ENCODE data around the gene TRIM63.

TRIM63 gene

DNA sequence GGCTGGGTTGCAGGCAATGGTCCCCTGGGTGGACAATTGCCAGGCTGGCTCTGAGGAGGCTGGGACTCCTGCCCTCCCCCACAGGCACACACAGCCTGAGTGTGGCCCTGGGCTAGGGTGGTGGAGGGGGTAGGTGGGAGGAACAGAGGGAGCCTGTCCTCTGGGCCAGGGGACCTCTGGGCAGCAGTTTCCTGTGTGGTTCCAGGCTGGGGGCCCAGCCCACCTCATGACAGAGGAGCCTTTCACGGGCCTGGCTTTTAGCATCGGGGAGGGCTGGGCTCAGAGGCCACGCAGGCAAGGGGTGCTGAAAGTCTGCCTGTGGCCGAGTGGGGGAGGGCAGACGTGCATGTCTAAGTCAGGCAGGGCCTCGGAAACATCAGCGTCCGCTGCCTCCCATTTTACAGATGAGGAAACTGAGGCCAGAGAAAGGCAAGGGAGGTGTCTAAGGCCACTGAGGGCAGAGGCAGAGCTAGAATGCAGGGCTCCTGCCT lies 38.9 kb downstream of the TRIM63 start:
- H3K4me3 Mint-ChIP-seq, result no peak overlapping the region
- no peaks in the 10 kb centered on the region for H3K9me3 Mint-ChIP-seq
- peak overlapping the region; percentile 75 for H3K27ac Mint-ChIP-seq
- H3K27me3 Mint-ChIP-seq, result peaks cover 34% of the 10 kb centered on the region
- no peaks in the 10 kb centered on the region for H3K36me3 Mint-ChIP-seq (ENCODE audit: low read depth)
- peaks cover 49% of the 10 kb centered on the region for H3K4me1 Mint-ChIP-seq (ENCODE audit: low read depth)
- intact Hi-C loops (cut with micrococcal nuclease), result no loop called here

DNA sequence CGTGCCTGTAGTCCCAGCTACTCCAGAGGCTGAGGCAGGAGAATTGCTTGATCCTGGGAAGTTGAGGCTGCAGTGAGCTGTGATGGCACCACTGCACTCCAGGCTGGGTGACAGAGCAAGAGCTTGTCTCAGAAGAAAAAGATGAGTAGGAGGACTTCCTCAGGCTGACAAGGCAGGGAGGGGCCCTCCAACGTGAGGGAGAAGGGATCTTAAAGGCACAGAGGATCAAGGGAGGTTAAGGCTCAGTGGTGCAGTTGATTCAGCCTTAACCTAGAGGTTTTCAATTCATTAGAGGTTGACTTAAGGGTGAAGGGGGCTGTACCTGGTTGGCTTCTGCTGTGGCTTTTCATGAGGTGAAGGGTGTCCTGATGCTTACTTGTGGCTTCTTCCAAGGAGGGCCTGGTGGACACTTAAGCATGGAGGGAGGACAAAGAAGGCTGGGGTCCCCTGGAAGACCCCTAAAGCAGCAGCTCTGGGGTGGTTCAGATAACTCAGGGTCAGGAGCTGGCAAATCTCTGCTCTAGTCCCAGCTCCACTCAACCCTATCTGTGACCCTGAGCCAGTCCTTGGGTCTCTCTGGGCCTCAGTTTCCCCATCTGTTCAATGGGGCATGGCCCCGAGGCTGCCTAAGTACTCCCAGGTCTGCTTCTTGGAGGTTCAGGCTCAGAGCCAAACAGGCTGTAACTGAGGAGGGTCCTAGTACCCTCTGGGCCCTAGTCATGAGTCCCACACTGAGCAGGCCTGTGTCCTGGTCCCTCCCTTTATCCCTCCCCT lies 39.5 kb downstream of the TRIM63 start:
- peaks cover 49% of the 10 kb centered on the region for H3K4me1 Mint-ChIP-seq (ENCODE audit: low read depth)
- peaks cover 39% of the 10 kb centered on the region for H3K27me3 Mint-ChIP-seq
- no peaks in the 10 kb centered on the region for H3K36me3 Mint-ChIP-seq (ENCODE audit: low read depth)
- H3K27ac Mint-ChIP-seq, result peak overlapping the region; percentile 75
- intact Hi-C loops (cut with micrococcal nuclease), result no loop called here
- H3K9me3 Mint-ChIP-seq, result no peaks in the 10 kb centered on the region
- H3K4me3 Mint-ChIP-seq, result peak overlapping the region; percentile 49

GRCh38 chr1:26025517-26025916 lies 41.9 kb downstream of the TRIM63 start:
- Mint-ChIP-seq H3K27ac (peak overlapping the region; percentile 37), H3K9me3 (no peaks in the 10 kb centered on the region), H3K4me1 (ENCODE audit: low read depth) (peaks cover 44% of the 10 kb centered on the region), H3K4me3 (no peak overlapping the region), H3K36me3 (ENCODE audit: low read depth) (no peaks in the 10 kb centered on the region), H3K27me3 (peaks cover 34% of the 10 kb centered on the region)
- intact Hi-C loops (cut with micrococcal nuclease), result no loop called here

- H3K4me1 Mint-ChIP-seq (ENCODE audit: low read depth), result peaks cover 48% of the 10 kb centered on the region
- H3K4me3 Mint-ChIP-seq, result no peak overlapping the region
- no peaks in the 10 kb centered on the region for H3K9me3 Mint-ChIP-seq
- H3K36me3 Mint-ChIP-seq (ENCODE audit: low read depth), result no peaks in the 10 kb centered on the region
- H3K27ac Mint-ChIP-seq, result peak overlapping the region; percentile 37
- intact Hi-C loops (cut with micrococcal nuclease), result no loop called here
- peaks cover 35% of the 10 kb centered on the region for H3K27me3 Mint-ChIP-seq
Observed at GRCh38 chr1:26025060-26025459, 42.4 kb downstream of the TRIM63 start.

- Mint-ChIP-seq H3K4me3 (no peak overlapping the region), H3K36me3 (ENCODE audit: low read depth) (no peaks in the 10 kb centered on the region), H3K27me3 (peaks cover 36% of the 10 kb centered on the region), H3K4me1 (ENCODE audit: low read depth) (peaks cover 55% of the 10 kb centered on the region), H3K9me3 (no peaks in the 10 kb centered on the region), H3K27ac (no peak overlapping the region)
- intact Hi-C loops (cut with micrococcal nuclease), result no loop called here
Observed at GRCh38 chr1:26023826-26024225, 43.6 kb downstream of the TRIM63 start.

DNA sequence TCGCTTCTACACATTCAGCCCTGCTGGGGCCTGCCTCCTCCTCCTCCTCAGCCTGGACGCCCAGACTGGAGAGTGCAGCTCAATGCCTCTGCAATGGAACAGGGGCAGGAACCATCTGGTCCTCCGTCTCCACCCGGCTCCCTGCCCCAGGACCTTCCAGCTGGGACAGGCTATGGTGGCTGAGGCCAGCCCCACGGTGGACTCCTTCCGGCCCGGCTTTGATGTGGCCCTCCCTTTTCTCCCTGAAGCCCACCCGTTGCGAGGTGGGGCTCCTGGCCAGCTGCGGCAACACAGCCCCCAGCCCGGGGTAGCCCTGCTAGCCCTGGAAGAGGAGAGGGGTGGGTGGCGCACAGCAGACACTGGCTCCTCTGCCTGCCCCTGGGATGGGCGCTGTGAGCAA lies 44.4 kb downstream of the TRIM63 start:
- Mint-ChIP-seq H3K4me3 (no peak overlapping the region), H3K36me3 (ENCODE audit: low read depth) (no peaks in the 10 kb centered on the region), H3K27ac (no peak overlapping the region), H3K9me3 (no peaks in the 10 kb centered on the region), H3K27me3 (peaks cover 39% of the 10 kb centered on the region), H3K4me1 (ENCODE audit: low read depth) (peaks cover 54% of the 10 kb centered on the region)
- intact Hi-C loops (cut with micrococcal nuclease), result no loop called here

- no peaks in the 10 kb centered on the region for H3K9me3 Mint-ChIP-seq
- no peak overlapping the region for H3K27ac Mint-ChIP-seq
- peaks cover 37% of the 10 kb centered on the region for H3K27me3 Mint-ChIP-seq
- H3K36me3 Mint-ChIP-seq (ENCODE audit: low read depth), result no peaks in the 10 kb centered on the region
- intact Hi-C loops (cut with micrococcal nuclease), result no loop called here
- peaks cover 53% of the 10 kb centered on the region for H3K4me1 Mint-ChIP-seq (ENCODE audit: low read depth)
- no peak overlapping the region for H3K4me3 Mint-ChIP-seq
Observed at GRCh38 chr1:26022404-26022779, 45.0 kb downstream of the TRIM63 start.

DNA sequence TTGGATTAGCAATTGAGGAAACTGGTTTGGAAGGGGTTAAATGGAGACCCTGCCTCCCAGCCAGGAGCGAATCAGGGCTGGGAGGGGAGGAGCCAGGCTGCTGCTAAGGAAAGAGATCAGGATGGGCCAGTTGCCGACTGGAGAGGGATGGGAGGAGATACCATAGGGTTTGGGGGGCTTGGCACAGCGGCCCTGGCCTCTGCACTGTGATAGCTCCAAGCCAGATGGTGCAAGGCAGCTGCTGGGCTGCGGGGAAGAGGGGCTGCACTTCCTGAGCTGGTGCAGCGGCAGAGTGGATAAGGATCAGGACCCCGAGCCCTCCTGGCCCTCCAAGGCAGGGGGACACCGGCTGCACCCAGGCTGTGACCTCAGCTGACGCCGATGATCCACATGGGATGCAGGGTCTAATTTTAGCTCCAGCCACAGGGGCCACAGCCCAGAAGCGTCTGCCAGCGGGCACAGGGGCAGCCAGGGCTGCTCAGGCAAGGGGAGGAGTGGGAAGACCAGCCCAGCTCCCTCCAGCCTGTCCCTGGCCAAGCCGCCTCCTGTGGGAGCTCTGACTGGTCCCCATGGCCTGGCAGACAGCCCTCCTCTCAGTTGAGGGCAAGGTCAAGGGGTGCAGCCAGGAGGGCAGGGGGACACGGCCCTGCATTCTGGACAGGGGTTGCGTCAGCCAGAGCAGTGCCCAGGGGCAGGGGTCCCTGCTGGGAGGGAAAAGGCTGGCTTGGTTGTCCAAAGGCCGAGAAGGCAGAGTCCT lies 45.6 kb downstream of the TRIM63 start, which contains the start of gene EXTL1:
Gene EXTL1 (plus strand): TSS at position 129 of the 757 bp plus-strand sequence. CDS start 872 bp downstream, outside the sequence.
- H3K9me3 Mint-ChIP-seq, result no peaks in the 10 kb centered on the region
- H3K36me3 Mint-ChIP-seq (ENCODE audit: low read depth), result no peaks in the 10 kb centered on the region
- H3K4me3 Mint-ChIP-seq, result peak within 1 kb of the TSS; percentile 71
- peaks cover 53% of the 10 kb centered on the region for H3K4me1 Mint-ChIP-seq (ENCODE audit: low read depth)
- intact Hi-C loops (cut with micrococcal nuclease), result no loop called here
- peaks cover 37% of the 10 kb centered on the region for H3K27me3 Mint-ChIP-seq
- H3K27ac Mint-ChIP-seq, result peak within 1 kb of the TSS; percentile 62

DNA sequence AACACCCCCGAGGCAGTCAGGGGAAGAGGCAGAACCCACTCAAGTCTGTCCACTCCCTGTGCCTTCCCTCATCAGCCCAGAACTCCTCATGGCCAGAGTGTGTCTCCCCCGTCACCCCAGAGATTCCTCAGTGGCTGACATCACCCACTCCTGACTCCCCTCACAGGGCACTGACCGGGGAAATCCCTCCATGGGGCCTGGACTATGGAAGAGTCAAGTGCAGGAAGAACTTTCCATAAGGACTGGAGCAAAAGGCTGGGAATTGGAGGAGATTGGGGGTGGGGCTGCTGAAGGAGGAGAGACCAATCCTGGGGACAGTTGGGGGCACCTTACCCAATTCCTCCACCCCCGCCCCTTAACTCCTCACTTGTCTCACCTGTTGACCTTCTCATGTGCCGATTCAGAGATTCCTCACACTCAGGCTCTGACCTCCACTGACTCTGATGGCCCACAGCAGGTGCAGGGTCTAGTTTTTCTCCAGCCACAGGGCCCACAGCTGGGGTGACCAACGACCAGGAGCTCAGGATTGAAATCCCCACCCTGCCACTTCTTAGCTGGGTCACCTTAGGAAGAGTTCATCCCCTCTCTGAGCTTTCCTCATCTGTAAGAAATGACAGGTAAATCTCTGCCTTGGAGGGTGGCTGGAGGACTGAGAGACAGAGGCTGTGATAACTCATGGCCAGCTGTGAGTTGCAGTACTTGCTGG lies 46.3 kb downstream of the TRIM63 start:
- Mint-ChIP-seq H3K4me3 (no peak overlapping the region), H3K4me1 (ENCODE audit: low read depth) (peaks cover 55% of the 10 kb centered on the region), H3K36me3 (ENCODE audit: low read depth) (no peaks in the 10 kb centered on the region), H3K27ac (peak overlapping the region; percentile 62), H3K9me3 (no peaks in the 10 kb centered on the region), H3K27me3 (peaks cover 37% of the 10 kb centered on the region)
- intact Hi-C loops (cut with micrococcal nuclease), result no loop called here

GRCh38 chr1:26020330-26020768 lies 47.1 kb downstream of the TRIM63 start:
- no peaks in the 10 kb centered on the region for H3K9me3 Mint-ChIP-seq
- H3K4me3 Mint-ChIP-seq, result no peak overlapping the region
- peaks cover 61% of the 10 kb centered on the region for H3K4me1 Mint-ChIP-seq (ENCODE audit: low read depth)
- intact Hi-C loops (cut with micrococcal nuclease), result no loop called here
- H3K36me3 Mint-ChIP-seq (ENCODE audit: low read depth), result no peaks in the 10 kb centered on the region
- H3K27me3 Mint-ChIP-seq, result peaks cover 37% of the 10 kb centered on the region
- H3K27ac Mint-ChIP-seq, result peak overlapping the region; percentile 12

GRCh38 chr1:26019641-26020315 lies 47.7 kb downstream of the TRIM63 start:
- no peaks in the 10 kb centered on the region for H3K36me3 Mint-ChIP-seq (ENCODE audit: low read depth)
- H3K27me3 Mint-ChIP-seq, result peaks cover 35% of the 10 kb centered on the region
- intact Hi-C loops (cut with micrococcal nuclease), result no loop called here
- peaks cover 66% of the 10 kb centered on the region for H3K4me1 Mint-ChIP-seq (ENCODE audit: low read depth)
- H3K27ac Mint-ChIP-seq, result peak overlapping the region; percentile 48
- H3K9me3 Mint-ChIP-seq, result no peaks in the 10 kb centered on the region
- H3K4me3 Mint-ChIP-seq, result no peak overlapping the region

DNA sequence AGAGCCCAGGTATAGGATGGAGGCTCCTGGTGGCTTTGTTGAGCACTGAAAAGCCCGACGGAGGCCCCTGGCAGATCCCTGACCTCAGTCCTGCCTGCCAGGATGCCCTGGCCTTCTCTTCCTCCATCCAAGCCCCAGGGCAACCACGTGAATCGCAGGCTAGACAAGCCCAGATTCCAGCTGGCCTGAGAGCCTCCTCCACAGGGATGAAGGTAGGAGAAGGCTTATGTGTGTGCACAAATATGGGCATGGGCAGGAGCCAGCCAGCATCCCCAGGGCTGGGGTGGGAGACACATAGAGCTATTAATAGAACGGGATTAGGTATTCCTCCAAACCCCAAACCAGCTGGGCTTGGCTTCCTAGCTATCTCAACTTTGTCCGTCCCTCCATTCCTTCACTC lies 49.8 kb downstream of the TRIM63 start:
- H3K4me1 Mint-ChIP-seq (ENCODE audit: low read depth), result peaks cover 74% of the 10 kb centered on the region
- intact Hi-C loops (cut with micrococcal nuclease), result no loop called here
- H3K9me3 Mint-ChIP-seq, result no peaks in the 10 kb centered on the region
- H3K27me3 Mint-ChIP-seq, result peaks cover 26% of the 10 kb centered on the region
- H3K4me3 Mint-ChIP-seq, result no peak overlapping the region
- H3K36me3 Mint-ChIP-seq (ENCODE audit: low read depth), result no peaks in the 10 kb centered on the region
- H3K27ac Mint-ChIP-seq, result peak overlapping the region; percentile 67

GRCh38 chr1:26016953-26017545 lies 50.4 kb downstream of the TRIM63 start:
- no peaks in the 10 kb centered on the region for H3K36me3 Mint-ChIP-seq (ENCODE audit: low read depth)
- no peaks in the 10 kb centered on the region for H3K9me3 Mint-ChIP-seq
- peak overlapping the region; percentile 67 for H3K27ac Mint-ChIP-seq
- peaks cover 26% of the 10 kb centered on the region for H3K27me3 Mint-ChIP-seq
- intact Hi-C loops (cut with micrococcal nuclease), result no loop called here
- no peak overlapping the region for H3K4me3 Mint-ChIP-seq
- peaks cover 74% of the 10 kb centered on the region for H3K4me1 Mint-ChIP-seq (ENCODE audit: low read depth)

All from dendritic cell treated with granulocyte-macrophage colony-stimulating factor and Interleukin-4, amounts not matched to agents 40 ng/mL and 50 ng/mL, for 4 days (primary cell).